GM21737 (cell line): ENCODE results near the gene MTARC2.

Experiments used
- ATAC-seq: cut with Tn5 transposase; IDR thresholded peaks from one replicate; pipeline ENCODE4 v1.9.1; 2021; ENCODE audit warnings: mild to moderate bottlenecking, moderate library complexity; ENCODE audit not compliant: unreplicated experiment

Gene MTARC2

GRCh38 chr1:220797044-220797443, 48.9 kb downstream of the MTARC2 start:
- ATAC-seq = no peak

DNA sequence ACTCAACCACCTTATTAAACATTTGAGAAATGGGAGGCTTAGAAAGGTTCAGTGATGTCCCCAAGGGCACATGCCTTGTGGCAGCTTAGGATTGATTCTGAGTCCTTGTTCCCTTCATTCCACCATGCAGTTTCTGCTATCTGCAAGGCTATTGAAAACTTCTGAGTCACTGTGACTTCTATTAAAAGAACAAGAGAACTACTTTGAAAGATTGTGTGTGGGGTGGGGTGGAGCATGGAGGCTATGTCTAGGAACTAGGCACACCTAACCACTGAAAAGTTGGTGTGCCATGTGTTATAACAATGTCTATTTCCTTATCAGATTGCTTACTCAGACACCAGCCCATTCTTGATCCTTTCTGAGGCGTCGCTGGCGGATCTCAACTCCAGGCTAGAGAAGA, 49.4 kb downstream of the MTARC2 start:
- no peak for ATAC-seq

GRCh38 chr1:220798338-220798737, 50.2 kb downstream of the MTARC2 start:
- no peak for ATAC-seq

- ATAC-seq = no peak
These were observed 52.1 kb downstream of the MTARC2 start for GRCh38 chr1:220800262-220800661.

DNA sequence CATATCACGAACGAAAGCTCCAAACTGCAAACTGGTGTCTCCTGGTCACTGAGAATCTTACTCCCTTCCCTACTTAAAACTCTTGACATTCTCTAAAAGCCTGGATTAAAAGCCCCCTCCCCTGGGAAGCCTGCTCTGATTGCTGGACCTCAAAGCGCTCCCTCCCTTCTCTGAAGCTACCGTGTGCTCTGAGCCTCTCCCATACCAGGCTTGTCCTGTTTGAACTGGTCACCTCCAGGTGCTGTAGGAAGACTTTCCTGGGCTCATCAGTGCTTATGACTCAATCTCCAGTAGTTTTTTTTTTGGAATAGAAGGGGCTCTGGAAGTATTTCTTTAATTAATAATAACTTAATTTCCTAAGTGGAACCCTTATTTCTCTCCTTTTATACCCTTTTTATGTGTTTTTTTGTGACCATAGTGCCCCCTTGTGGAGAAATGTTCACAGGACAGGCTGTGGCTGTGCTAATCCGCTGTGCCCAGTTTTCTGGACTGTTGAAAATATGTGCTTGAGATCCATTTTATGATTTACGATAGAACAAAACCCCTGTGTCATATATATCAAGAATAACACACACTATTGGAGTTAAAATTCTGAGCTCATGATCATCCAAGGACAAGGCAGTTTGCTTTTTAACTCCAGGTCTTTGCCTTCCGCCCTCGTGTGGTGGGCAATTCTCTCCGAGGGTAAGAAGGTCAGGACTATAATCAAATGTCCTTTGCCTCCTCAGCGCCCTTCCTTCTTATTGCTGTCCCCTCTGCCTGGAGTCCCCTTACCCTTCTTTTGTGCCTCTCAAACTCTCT, 55.5 kb downstream of the MTARC2 start:
- ATAC-seq = no peak

- no peak for ATAC-seq
These were observed 56.1 kb downstream of the MTARC2 start for GRCh38 chr1:220804202-220804586.

GRCh38 chr1:220806408-220806807, 58.3 kb downstream of the MTARC2 start:
- ATAC-seq = no peak

- no peak for ATAC-seq
These were observed 59.6 kb downstream of the MTARC2 start for GRCh38 chr1:220807726-220808125.

DNA sequence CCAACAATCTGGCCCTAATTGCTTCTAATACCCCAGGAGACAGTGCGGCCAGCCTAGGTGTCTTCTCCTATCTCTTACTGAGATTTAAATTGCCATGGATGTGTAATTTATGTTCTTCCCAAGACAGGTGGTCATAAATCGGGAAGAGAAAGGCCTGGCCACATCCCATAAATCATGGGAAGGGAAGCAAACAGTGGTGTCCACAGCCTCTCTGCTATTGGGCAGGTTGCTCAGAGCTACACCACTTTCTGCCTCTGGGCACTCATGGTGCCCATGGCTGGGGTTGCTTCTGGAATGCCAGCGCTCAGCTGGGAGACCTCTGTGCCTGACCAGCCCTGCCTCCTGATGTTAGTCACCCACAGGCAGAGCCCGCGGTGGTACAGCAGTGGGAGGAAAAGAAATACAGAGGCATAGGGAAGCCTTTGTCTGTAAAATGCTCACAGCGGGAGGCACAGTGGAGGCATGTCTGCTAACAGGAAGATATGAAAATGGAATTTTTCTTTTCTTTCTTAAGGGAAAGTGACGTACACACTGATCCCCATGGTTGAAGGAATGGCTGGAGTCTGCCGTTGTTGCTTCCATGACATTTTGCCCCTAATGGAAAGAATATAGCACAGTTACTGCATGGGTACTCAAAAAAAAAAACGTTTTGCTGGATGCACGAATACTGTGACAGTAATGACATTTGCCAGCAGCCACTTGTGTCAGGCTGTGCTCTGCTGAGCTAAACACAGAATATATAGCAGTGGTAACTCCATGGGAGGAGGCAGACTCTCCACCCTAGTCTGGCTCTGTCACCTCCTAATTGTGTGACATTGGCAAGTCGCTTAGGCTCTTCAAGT, 60.4 kb downstream of the MTARC2 start:
- ATAC-seq = no peak

DNA sequence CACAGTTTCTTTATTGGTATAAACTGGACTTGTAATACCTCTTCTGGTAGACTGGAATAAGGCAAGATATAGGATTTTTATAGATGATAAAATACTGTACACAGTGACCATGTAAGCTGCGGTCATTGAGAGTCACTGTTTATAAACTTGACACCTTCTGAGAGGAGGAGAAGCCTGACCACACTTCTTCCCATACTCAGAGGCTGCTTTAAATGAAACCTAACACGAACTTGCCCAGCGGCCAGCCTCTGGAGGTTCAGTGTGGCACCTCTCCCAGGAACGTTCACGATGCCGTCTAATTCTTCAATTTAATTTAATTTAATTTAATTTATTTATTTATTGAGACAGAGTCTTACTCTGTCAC, 61.0 kb downstream of the MTARC2 start:
- no peak for ATAC-seq

- ATAC-seq = no peak
These were observed 61.6 kb downstream of the MTARC2 start for GRCh38 chr1:220809704-220810103.

GRCh38 chr1:220810179-220810653, 62.1 kb downstream of the MTARC2 start:
- ATAC-seq = peak; percentile 95

GRCh38 chr1:220810963-220811362, 62.8 kb downstream of the MTARC2 start:
- no peak for ATAC-seq

GRCh38 chr1:220811695-220812094, 63.6 kb downstream of the MTARC2 start:
- ATAC-seq = no peak

DNA sequence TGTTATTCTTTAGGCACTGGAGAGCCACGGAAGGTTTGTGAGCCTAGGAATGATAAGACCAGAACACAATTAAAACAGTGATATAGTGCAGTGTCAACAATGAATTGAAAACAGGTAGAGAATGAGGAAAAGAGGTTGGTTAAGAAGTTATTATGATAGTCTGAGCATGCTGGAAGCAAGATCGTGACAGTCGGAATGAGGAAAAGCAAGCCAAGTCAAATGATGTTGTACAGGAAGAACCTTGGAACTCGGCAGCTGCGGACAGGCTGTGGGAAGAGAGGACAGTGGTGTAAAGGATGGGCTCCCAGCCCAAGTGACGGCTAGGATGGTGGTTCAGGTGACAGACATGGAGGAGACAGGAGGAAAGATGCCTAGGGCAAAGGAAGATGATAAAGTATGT, 64.2 kb downstream of the MTARC2 start:
- no peak for ATAC-seq

DNA sequence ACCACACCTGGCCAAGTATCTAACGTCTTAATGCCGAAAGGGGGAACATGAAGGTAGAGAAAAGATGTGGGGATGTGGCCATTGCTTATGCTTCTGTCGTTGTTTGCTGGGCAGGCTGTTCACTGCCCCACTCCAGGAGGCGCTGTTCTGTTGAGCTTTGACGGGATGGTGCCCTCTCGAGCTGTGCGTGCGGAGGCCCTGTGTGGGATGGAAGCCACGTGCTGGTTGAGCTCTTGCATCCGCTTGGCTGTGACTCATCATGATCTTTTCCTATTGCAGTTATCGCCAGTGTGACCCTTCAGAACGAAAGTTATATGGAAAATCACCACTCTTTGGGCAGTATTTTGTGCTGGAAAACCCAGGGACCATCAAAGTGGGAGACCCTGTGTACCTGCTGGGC, 64.9 kb downstream of the MTARC2 start:
- ATAC-seq = no peak

GRCh38 chr1:220815409-220815808, 67.3 kb downstream of the MTARC2 start:
- no peak for ATAC-seq

DNA sequence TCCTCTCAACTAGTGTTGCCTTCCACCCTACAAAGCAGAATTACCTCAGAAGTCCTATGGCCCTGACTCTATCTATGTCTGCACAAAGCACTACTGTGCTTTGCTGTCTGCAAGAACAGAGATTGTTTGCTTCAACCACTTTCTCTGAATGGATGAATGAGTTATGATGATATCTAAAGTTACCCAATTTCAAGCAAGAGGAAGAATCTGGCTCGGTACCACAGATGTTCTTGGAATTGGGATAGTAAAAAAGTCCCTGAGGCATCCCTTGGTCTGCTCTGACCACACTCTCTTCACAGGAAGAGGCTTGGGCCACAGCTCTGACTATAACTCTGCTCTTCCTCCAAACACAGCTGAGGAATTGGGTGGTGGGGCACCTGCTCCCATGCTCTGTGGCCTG, 69.8 kb downstream of the MTARC2 start:
- no peak for ATAC-seq

DNA sequence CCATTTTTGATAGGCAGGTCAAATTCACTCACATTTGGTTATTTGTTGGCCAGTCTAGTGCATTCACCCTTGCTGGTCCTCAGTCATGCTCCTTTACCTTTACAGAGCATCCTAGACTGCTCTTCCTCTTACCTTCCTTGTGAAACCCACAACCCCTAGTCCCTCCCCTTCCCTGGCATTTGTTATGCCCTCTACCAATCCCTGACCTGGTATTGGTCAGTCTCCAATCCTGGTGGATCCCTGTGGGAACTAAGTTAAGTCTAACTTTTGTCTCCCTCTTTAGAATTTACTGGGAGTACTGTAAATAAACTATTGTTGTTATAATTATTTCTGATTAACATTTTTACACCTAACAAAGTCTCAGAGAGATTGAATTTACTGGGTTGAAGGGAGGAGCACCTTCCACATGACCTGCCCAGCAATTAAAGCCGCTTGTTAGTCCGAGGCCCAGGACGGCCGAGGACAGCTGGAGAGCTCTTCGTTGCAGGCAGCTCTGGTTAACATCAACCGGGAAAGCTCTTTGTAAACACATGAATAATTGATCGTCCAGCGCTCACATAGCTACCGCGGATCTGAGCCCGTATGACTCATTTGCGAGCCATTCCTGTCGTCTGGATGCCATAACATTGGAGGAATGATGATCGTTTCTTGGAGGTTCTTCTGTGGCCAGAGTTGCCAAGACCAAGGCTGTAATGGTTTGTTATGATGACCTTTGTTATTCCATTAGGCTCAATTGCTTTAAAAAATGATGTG, 70.5 kb downstream of the MTARC2 start:
- no peak for ATAC-seq

- no peak for ATAC-seq
These were observed 71.4 kb downstream of the MTARC2 start for GRCh38 chr1:220819467-220820026.
